PFSK-1 (cell line): ENCODE results near the gene GNG7.
A peak's percentile ranks its signal among the peaks of the same experiment; 100 is the strongest.

Source experiments
- FOXP2 ChIP-seq: optimal IDR thresholded peaks from 2 replicates; pipeline ENCODE3; 2011; ENCODE audit warnings: borderline replicate concordance, control low read depth, inconsistent platforms; ENCODE audit not compliant: insufficient read depth; ENCODE audit errors: extremely low read length, extremely low read depth
- POLR2AphosphoS5 ChIP-seq: IDR thresholded peaks from 2 replicates; pipeline ENCODE4 v1.6.1; 2012; ENCODE audit warnings: low read depth, mild to moderate bottlenecking, control low read depth, low read length, moderate library complexity
- REST ChIP-seq, 2 experiments: IDR thresholded peaks; 2 replicates each; pipeline versions ENCODE4 v1.6.1 to v1.8.0; 2011 to 2012; ENCODE audit warnings: low read depth in 2 of 2, low read length in 2 of 2, control low read depth in 1 of 2, inconsistent platforms in 1 of 2, mild to moderate bottlenecking in 1 of 2, moderate library complexity in 1 of 2; ENCODE audit not compliant: insufficient read depth in 1 of 2
- SIN3A ChIP-seq: IDR thresholded peaks from 2 replicates; pipeline ENCODE4 v1.6.1; 2012; ENCODE audit warnings: mild to moderate bottlenecking, low read length, moderate library complexity, borderline replicate concordance; ENCODE audit not compliant: insufficient read depth
- TAF1 ChIP-seq: IDR thresholded peaks from 2 replicates; pipeline ENCODE4 v1.6.1; 2012; ENCODE audit warnings: low read length, control low read depth, borderline replicate concordance; ENCODE audit not compliant: insufficient read depth

The GNG7 gene

GRCh38 chr19:2476451-2477140 is 225.9 kb downstream of the GNG7 start:
- no peak for TF ChIP-seq REST (IDR thresholded peaks at IDR 0.05; ENCODE audit: insufficient read depth in 1 of 2, low read depth in 2 of 2, low read length in 2 of 2)
- TF ChIP-seq TAF1: no peak
- no peak for TF ChIP-seq POLR2AphosphoS5
- TF ChIP-seq SIN3A: 0 out of 2 replicates have a peak, but pooled peaks have one; percentile 11

GRCh38 chr19:2475702-2476450 is 226.6 kb downstream of the GNG7 start, which contains the start of gene GADD45B:
GADD45B (plus strand) TSS chr19:2476127; CDS start chr19:2476359, 232 bp downstream.
- TF ChIP-seq SIN3A (peak; percentile 36; the same call in 1 of the 2 replicates), POLR2AphosphoS5 (peak; percentile 100), FOXP2 (no peak), TAF1 (peak; percentile 99), REST (IDR thresholded peaks at IDR 0.05; ENCODE audit: insufficient read depth in 1 of 2, low read depth in 2 of 2, low read length in 2 of 2) (peak; percentile 56 to 67; a peak in 1 of 4 replicates)

- TF ChIP-seq FOXP2 (no peak), POLR2AphosphoS5 (no peak), TAF1 (no peak), SIN3A (no peak), REST (IDR thresholded peaks at IDR 0.05; ENCODE audit: insufficient read depth in 1 of 2, low read depth in 2 of 2, low read length in 2 of 2) (no peak)
Measured at GRCh38 chr19:2475018-2475701, 227.3 kb downstream of the GNG7 start.

- TF ChIP-seq FOXP2: peak; percentile 90
- 0 out of 4 replicates have a peak, but pooled peaks of 1 of the 2 experiments have one; percentile 22 for TF ChIP-seq REST (IDR thresholded peaks at IDR 0.05; ENCODE audit: insufficient read depth in 1 of 2, low read depth in 2 of 2, low read length in 2 of 2)
- no peak for TF ChIP-seq POLR2AphosphoS5
- no peak for TF ChIP-seq SIN3A
Measured at GRCh38 chr19:2474232-2475017, 228.1 kb downstream of the GNG7 start.
